GM23338 (cell line): ENCODE measurements around the gene GOLGA6A. TPM values are rescaled to one million over a fixed set of nuclear protein-coding genes. Genes with fewer than 3 reads are reported as not detected.

ENCODE experiments used
- CREB1 ChIP-seq: fragments of 250-450 bp; sonication (Bioruptor Pico); IDR thresholded peaks from 2 replicates; pipeline ENCODE4 v1.5.0; 2020; ENCODE audit warnings: low read depth, mild to moderate bottlenecking, moderate library complexity
- ZNF462 ChIP-seq: fragments of 250-450 bp; sonication (Bioruptor Pico); IDR thresholded peaks from 2 replicates; pipeline ENCODE4 v1.5.0; 2020; ENCODE audit warnings: mild to moderate bottlenecking, moderate library complexity
- polyA plus RNA-seq: library from polyadenylated mRNA; unstranded; fragments of >200 nt; fragmentation: Nextera tagmentation; extraction: Ambion mirVana; gene quantifications from 2 replicates; pipeline ENCODE4 v1.2.1, GENCODE V29; 2016
- small RNA-seq: library from RNA; depleted of rRNA; stranded (forward); fragments of <200 nt; gene quantifications from one replicate; pipeline ENCODE3, GENCODE V24; 2014; ENCODE audit warnings: low replicate concordance
- total RNA-seq: library from RNA; depleted of rRNA; stranded (reverse); fragments of >200 nt; shearing (Covaris generic); gene quantifications from 2 replicates; pipeline ENCODE4 v1.2.3, GENCODE V29; 2014; rRNA removed

GOLGA6A gene
- total and polyA plus RNA-seq, 2 experiments from 2014 or later: 0.18 to 2.1 TPM

- TF ChIP-seq ZNF462 (no peak), CREB1 (no peak)
Observed at GRCh38 chr15:74022706-74023470, 59.5 kb downstream of the GOLGA6A start (continued).

Small RNA genes within 50 kb of the gene (small RNA-seq; reads per million reads assigned to genes)
- gene RN7SL429P: not detected

Other genes starting within 250 kb of the GOLGA6A start
- not detected in 2 replicates for gene TBC1D21, start 209.0 kb downstream of the GOLGA6A start, total RNA-seq
- not detected in 2 replicates for gene TBC1D21, start 209.0 kb downstream of the GOLGA6A start, polyA plus RNA-seq
- 6.8 and 10.8 TPM in 2 replicates for gene LOXL1, start 156.1 kb downstream of the GOLGA6A start, total RNA-seq
- gene LOXL1, start 156.1 kb downstream of the GOLGA6A start, polyA plus RNA-seq: 6.9 and 10.3 TPM in 2 replicates
- gene STOML1, start 90.3 kb downstream of the GOLGA6A start, total RNA-seq: 2.4 and 2.7 TPM in 2 replicates
- gene STOML1, start 90.3 kb downstream of the GOLGA6A start, polyA plus RNA-seq: 1.5 and 2.3 TPM in 2 replicates
- gene PML, start 87.8 kb downstream of the GOLGA6A start, total RNA-seq: 73.1 and 85.3 TPM in 2 replicates
- 18.9 and 19.0 TPM in 2 replicates for gene PML, start 87.8 kb downstream of the GOLGA6A start, polyA plus RNA-seq
- 0.21 and 0.27 TPM in 2 replicates for gene ISLR2, start 48.0 kb upstream of the GOLGA6A start, total RNA-seq
- 0.13 and 0.59 TPM in 2 replicates for gene ISLR2, start 48.0 kb upstream of the GOLGA6A start, polyA plus RNA-seq
- 1.6 TPM in 1 of 2 replicates, not detected in the other for gene ISLR, start 91.2 kb upstream of the GOLGA6A start, total RNA-seq
- gene ISLR, start 91.2 kb upstream of the GOLGA6A start, polyA plus RNA-seq: 0.09 and 0.55 TPM in 2 replicates
- gene STRA6, start 120.2 kb upstream of the GOLGA6A start, total RNA-seq: 9.9 and 14.1 TPM in 2 replicates
- gene STRA6, start 120.2 kb upstream of the GOLGA6A start, polyA plus RNA-seq: 8.2 TPM in 2 replicates
- gene CCDC33, start 153.8 kb upstream of the GOLGA6A start, total RNA-seq: 0.27 and 2.6 TPM in 2 replicates
- 2.5 and 2.8 TPM in 2 replicates for gene CCDC33, start 153.8 kb upstream of the GOLGA6A start, polyA plus RNA-seq